Measurements from ENCODE around the gene CRHR1. TPM values are rescaled to one million over a fixed set of nuclear protein-coding genes. Genes with fewer than 3 reads are reported as not detected.

CRHR1 gene
- total RNA-seq, 2 donors from 2014 or later = not detected

GRCh38 chr17:45883063-45883462 lies 98.9 kb downstream of the CRHR1 start:
- Histone ChIP-seq H3K4me3 (no peak overlapping the region), H3K9me3 (no peaks in the 10 kb centered on the region), H3K4me1 (ENCODE audit: control insufficient read depth in 1 of 2, low read depth in 2 of 2) (no peaks in the 10 kb centered on the region), H3K27ac (no peak overlapping the region), H3K27me3 (replicated peaks; ENCODE audit: insufficient read depth) (no peaks in the 10 kb centered on the region), H3K36me3 (no peaks in the 10 kb centered on the region)
- DNase-seq (ENCODE audit: low spot score) = no peak
- no peak for ATAC-seq (ENCODE audit: insufficient number of reproducible peaks, low FRiP score, low read depth)
- no peak for TF ChIP-seq CTCF (IDR thresholded peaks at IDR 0.05)

Other genes with a start within 250 kb of the CRHR1 start
- not detected for gene SPPL2C, start 60.6 kb downstream of the CRHR1 start, total RNA-seq
- gene MAPT, start 110.2 kb downstream of the CRHR1 start, total RNA-seq = 1 to 10 TPM; 3.1 to 4.6 TPM
- not detected for gene STH, start 214.9 kb downstream of the CRHR1 start, total RNA-seq